ENCODE data around the gene CTSS.

- no peak for TF ChIP-seq EZH2 (IDR thresholded peaks at IDR 0.05; ENCODE audit: insufficient read depth, poor library complexity, severe bottlenecking)
- no peak for TF ChIP-seq EZH2phosphoT487 (IDR thresholded peaks at IDR 0.05; ENCODE audit: insufficient read depth, low read depth)
Observed at GRCh38 chr1:150683914-150684313, 81.7 kb downstream of the CTSS start.
